NCI-H69 (cell line): ENCODE measurements around the gene HACD1.
"Not testable (repeated sequence)": the region's sequence is repeated elsewhere in the genome, so short reads cannot be mapped to it uniquely, and the experiment has no call there.

Experiments
- DNase-seq: peaks from one replicate; lab custom pipeline; 2025; lab: John Stamatoyannopoulos, UW

Gene HACD1

DNA sequence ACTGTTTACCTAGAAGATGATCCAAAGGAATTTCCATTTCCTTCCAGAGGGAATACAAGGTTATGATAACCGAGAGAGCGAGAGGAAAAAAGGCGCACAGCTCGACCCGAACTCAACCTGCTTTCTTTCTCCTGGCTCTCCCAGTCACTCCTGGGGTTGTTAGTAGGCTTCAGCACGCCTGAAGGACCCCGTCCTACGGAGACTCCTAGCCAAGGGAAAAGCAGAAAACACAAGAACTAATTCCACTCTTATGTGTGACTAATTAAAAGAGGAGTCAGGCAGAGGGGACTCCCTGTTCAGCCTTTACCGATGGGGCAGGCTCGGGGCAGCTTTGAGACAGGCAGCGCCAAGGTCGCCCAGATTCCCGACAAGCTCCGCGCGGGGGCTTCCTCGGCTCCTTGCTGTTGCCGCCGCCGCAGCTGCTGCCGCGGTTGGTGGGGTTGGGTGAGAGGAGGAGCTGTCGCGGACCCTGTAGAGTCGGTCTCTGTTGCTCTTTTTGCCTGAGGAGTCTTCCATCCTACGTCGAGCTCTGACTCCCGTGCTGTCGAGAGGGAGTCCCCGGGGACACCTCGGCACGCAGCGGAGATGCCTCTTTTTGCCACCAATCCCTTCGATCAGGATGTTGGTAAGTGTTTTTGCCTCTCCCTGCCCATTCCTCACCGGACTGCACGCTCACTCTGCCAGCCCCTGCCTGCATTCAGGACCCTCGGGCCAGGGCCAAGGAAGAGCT is 26.7 kb upstream of the HACD1 start, which contains the start of gene STAM:
Gene STAM, plus strand, starts transcription at position 397 of the 730 bp plus-strand sequence. Its CDS starts 189 bp downstream, at position 586.
- peak; percentile 88 for DNase-seq

DNA sequence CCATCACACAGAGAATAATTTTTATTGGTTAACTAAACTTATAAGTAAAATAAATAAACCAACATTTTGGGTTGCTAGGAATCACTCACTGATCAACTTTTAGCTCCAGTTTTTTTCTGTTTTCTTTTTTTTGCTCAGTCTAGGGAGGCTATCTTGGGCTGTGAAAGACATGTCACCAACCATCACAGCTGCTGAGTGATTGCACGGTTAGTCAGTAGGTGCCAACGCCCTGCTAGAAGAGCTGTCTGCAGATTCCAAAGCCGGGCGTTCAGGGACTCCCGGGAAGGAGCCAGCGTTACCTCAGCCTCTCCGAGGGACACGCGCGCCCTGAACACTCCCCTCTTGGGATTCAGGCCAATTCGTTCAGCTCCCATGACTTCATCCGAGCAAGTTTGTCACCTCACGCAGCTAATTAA is 26.2 kb upstream of the HACD1 start:
- peak; percentile 78 for DNase-seq

- DNase-seq = no peak
These were observed 23.2 kb upstream of the HACD1 start for GRCh38 chr10:17640331-17640816.

- DNase-seq = no peak
These were observed 20.7 kb upstream of the HACD1 start for GRCh38 chr10:17637869-17638268.

GRCh38 chr10:17633353-17633752 is 16.2 kb upstream of the HACD1 start:
- no peak for DNase-seq

DNA sequence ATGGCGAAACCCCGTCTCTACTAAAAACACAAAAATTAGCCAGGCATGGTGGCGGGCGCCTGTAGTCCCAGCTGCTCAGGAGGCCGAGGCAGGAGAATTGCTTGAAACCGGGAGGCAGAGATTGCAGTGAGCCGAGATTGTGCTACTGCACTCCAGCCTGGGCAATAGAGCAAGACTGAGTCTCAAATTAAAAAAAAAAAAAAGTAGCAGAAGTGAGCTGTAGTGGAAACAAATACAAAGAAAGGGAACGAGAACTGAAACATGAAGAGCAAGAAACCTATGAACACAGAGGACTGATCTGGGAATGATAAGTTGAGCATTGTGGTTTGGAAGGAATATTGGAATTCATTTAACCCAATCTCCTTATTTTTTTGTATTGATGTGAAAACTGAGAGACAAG is 15.4 kb upstream of the HACD1 start:
- DNase-seq = not testable (repeated sequence)

GRCh38 chr10:17626656-17627055 is 9.5 kb upstream of the HACD1 start:
- no peak for DNase-seq

DNA sequence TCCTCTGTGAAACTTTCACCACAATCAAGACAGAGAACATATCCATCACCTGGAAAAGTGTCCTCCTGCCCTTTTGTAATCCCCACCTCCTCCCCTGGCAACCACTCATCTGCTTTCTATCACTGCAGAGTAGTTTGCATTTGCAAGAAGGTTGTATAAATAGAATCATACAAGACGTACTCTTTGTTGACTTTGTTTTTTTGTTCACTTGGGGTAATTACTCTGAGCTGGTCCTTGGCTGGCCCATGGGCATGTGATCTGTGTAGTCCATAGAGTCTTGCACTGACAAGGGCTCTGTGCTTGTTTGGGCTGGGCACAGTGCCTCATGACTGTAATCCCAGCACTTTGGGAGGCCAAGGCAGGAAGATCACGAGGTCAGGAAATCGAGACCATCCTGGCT is 7.8 kb upstream of the HACD1 start:
- DNase-seq = no peak

DNA sequence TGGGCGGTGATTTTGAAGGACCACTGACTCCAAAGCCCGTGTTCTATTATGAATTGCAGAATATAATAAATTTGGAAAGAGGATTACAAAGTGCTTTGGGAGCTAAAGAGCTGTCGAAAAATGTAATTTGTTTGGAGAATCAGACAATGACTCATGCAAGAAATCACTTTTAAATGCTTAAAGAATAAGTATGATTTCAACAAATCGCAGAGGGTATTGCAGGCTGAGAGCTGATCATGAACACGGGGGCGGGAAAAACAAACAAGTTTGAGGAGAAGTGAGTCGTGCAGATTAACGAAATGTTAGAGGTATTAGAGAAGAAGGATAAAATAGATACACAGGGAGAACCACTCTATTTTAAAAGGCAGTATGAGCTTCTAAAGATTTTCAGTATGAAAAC is 4.9 kb upstream of the HACD1 start:
- DNase-seq = no peak

DNA sequence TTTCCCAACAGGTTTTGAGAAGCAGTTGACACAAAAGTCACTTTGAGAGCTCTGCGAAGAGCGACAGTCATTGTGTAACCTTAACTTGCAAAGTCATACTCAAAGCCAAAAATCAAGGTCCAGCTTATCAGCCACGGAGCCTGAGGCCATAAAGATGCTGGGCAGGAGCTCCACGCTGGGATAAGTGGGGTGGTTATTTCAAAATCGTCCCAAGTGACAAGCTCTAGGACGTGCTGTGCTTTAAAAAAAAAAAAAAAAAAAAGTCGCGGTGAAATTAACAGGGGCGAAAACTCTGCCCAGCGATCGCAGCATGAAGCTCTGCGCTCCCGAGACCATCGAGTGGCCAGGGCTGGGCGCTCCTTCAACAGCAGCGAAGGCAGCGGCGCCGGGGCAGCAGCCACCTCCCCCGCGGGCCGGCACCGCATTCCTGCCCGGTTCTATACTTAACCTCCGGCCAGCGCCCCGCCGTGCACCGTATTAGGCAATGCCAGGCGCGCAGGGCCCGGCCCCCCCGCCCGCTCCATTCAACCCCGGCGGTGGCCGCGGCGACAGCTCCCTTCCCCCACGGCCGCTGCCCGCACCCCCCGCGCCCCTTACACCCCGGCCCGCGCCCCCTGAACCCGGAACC is 657 bp downstream of the HACD1 start:
- DNase-seq = peak; percentile 40

GRCh38 chr10:17609523-17610079 is 7.6 kb downstream of the HACD1 start:
- no peak for DNase-seq

DNA sequence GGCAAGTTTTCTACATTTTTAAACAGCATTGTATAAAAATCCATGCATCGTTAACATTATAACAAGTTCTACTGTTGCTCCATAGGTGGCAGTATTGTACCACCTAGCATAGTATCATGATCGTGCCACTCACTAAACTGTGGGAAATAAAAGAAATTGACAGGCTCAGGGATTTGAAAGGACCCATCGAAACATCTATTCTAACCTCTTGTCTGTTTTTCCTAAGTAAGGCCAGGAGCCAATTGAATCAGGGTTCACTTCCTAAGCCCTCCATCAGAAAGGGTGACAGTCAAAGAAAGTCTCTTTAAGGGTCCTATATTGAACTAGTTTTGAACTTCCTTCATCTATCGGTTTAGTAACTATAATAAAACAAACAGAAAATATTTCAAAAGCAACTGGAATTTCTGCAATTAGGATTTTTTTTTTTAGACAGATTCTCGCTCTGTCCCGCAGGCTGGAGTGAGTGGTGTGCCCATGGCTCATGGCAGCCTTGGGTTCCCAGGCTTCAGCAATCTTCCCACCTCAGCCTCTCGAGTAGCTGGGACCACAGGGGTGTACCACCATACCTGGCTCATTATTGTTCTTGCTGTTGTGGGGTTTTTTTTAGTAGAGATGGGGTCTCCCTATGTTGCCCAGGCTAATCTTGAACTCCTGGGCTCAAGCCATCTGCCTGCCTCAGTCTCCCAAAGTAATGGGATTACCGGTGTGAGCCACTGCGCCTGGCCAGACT is 9.4 kb downstream of the HACD1 start:
- peak; percentile 39 for DNase-seq

DNA sequence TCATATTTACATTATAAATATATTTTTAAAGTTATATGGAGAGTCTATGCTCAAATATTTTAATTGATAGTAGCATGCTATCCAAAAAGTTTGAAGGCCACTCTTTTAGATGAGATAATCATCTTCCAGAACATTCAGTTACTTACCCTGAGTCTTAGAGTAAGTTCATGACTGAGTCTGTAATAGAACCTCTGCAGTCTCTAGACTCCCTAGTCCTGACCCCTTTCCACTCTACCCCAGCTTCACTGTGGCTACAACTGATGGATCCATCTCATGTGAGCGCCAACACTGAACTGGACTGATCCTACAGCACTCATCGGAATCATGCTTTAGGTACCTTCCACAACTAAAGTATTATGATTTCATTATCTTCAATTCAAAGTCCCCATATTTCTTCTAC is 10.1 kb downstream of the HACD1 start:
- no peak for DNase-seq

- no peak for DNase-seq
These were observed 10.6 kb downstream of the HACD1 start for GRCh38 chr10:17606547-17607040.

DNA sequence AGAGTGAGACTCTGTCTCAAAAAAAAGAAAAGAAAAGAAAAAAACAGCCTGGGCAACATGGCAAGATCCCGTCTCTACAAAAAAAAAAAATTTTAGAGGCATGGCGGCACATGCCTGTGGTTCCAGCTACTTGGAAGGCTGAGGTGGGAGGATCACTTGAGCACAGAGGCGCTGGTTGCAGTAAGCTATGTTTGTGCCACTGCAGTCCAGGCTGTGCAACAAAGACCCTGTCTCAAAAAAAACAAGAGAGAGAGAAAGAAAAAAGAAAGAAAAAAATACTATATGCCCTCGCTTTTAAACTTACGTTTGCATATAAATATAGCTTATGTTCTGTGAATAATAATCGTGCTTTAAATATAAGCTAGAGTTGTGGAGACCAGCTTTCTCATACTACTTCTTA is 11.2 kb downstream of the HACD1 start:
- no peak for DNase-seq

DNA sequence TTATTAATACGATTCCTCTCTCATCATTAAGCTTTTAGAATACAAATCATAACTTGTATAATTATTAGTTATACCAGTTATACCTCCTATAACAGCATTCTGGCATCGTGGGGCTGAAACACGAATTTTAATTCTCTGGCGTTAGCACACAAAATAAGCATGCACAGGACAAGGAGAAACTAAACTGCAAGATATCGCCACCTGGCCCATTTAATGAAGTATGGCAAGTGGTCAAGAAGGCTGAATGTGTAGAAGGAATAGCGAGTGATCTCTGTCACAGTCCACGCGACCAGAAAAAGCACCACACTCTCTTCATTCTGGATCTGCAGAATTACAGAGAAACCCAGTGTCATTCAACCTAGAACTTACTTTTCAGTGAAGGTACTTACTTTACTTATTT is 18.1 kb downstream of the HACD1 start:
- peak; percentile 1 for DNase-seq

- no peak for DNase-seq
These were observed 19.8 kb downstream of the HACD1 start for GRCh38 chr10:17597386-17597785.

DNA sequence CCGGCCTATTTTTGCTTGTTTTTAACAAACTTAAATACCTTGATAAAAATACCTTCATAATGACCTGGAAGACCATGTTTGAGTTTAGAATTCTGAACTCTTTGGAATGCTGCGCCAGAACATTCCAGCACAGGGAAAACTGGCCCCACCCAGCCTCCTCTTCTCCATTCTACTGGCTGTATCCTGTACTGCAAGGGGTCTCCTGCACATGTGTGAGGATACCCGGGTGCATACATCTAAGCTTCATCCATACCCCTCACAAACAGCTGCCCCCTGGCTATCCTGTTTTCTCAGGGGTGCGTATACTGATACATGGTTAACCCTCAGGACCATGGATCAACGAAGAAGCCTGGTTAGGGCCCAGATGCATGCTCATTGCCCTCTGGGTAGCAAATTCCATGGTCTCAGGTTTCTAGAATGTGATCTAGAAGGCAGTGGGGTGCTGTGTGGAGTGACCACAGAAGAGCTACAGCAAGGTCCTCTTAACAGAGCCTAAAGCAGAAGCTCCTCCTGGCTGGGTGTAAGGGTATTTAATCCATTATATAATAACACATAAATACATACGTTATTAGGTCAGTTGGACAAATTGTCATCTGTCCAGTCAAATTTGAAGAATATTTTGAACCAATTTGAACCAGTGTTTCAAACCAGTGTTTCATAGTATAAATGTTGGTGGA is 26.1 kb downstream of the HACD1 start:
- no peak for DNase-seq

GRCh38 chr10:17589316-17589715 is 27.9 kb downstream of the HACD1 start:
- DNase-seq = not testable (repeated sequence)

DNA sequence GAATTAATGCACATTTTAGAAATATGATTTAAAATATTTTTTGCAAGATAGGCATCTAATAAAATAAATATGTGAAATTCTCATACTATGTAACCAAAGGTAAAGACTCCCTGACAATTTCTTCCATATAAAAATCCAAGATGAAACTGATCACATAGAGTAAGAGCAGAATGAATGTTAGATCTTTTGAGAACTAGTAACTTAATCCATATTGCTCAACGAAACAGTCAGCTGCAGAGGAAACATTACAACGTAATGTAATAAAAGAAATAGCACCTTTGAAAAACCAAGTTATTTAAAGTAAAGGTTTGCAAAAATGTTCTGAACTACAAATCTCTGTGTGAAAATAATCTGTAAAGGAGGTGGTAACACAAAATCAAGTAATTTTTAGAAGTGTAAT is 28.8 kb downstream of the HACD1 start:
- DNase-seq = no peak

GRCh38 chr10:17587321-17587720 is 29.9 kb downstream of the HACD1 start:
- DNase-seq = not testable (repeated sequence)

- no peak for DNase-seq
These were observed 30.3 kb downstream of the HACD1 start for GRCh38 chr10:17586821-17587234.
